Activated naive CD8-positive, alpha-beta T cell treated with anti-CD3 and anti-CD28 coated beads, Interleukin-2, amount 50 U/mL, for 24 hours (primary cell): ENCODE measurements around the gene HTT.
A peak's percentile ranks its signal among the peaks of the same experiment; 100 is the strongest.

Source experiments
- ATAC-seq: fragments of 150-1000 bp; cut with Tn5 transposase; one replicate; pipeline ENCODE4 v1.10.0; 2021
- DNase-seq: peaks from one replicate; pipeline ENCODE4 v3.0.0; 2021
- H3K27ac Mint-ChIP-seq: one replicate; pipeline ENCODE4 v1.8.0; 2021; ENCODE audit warnings: mild to moderate bottlenecking, mixed read lengths
- H3K27me3 Mint-ChIP-seq: one replicate; pipeline ENCODE4 v1.8.0; 2021; ENCODE audit warnings: mixed read lengths
- H3K36me3 Mint-ChIP-seq: one replicate; pipeline ENCODE4 v1.8.0; 2021; ENCODE audit warnings: low read depth, mixed read lengths
- H3K4me1 Mint-ChIP-seq: one replicate; pipeline ENCODE4 v1.8.0; 2021; ENCODE audit warnings: mixed read lengths
- H3K4me3 Mint-ChIP-seq: one replicate; pipeline ENCODE4 v1.8.0; 2021; ENCODE audit warnings: mild to moderate bottlenecking, moderate library complexity, mixed read lengths
- H3K9me3 Mint-ChIP-seq: one replicate; pipeline ENCODE4 v1.8.0; 2021; ENCODE audit warnings: mixed read lengths

Gene HTT

GRCh38 chr4:3065551-3065950 lies 8.9 kb upstream of the HTT start:
- Mint-ChIP-seq H3K36me3 (peaks cover 2% of the 10 kb centered on the region), H3K4me1 (no peaks in the 10 kb centered on the region), H3K4me3 (no peak overlapping the region), H3K27me3 (peaks cover 2% of the 10 kb centered on the region), H3K9me3 (no peaks in the 10 kb centered on the region), H3K27ac (no peak overlapping the region)
- DNase-seq (no peak), ATAC-seq (no peak)

DNA sequence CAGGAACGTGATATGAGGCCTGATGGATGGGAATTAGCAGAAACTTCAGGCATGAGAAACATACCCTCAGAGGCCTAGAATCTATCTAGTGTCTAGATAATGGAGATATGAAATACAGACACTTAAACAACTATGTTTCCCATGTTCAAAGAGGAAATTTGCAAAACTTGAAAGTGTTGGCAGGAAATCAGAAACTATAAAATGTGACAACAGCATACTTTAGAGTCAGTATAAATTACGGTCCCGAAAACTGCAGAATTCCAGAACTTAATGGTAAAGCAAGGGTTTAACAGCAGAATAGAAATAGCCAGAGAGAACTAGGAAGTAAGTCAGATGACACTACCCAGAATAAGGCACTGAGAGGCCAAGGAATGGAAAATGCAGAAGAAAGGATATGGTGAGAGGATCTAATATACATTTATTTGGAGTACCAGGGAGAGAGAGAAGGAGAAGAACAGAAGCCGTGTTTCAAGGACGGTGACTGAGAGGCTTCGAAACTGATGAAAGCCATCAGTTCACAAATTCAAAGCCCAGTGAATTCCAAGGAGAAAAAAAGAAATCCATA lies 7.6 kb upstream of the HTT start:
- ATAC-seq (no peak), DNase-seq (no peak)
- Mint-ChIP-seq H3K9me3 (no peaks in the 10 kb centered on the region), H3K36me3 (peaks cover 2% of the 10 kb centered on the region), H3K4me1 (no peaks in the 10 kb centered on the region), H3K27me3 (no peaks in the 10 kb centered on the region), H3K27ac (no peak overlapping the region), H3K4me3 (no peak overlapping the region)

- H3K4me1 Mint-ChIP-seq = no peaks in the 10 kb centered on the region
- no peaks in the 10 kb centered on the region for H3K9me3 Mint-ChIP-seq
- H3K27ac Mint-ChIP-seq = no peak overlapping the region
- H3K27me3 Mint-ChIP-seq = no peaks in the 10 kb centered on the region
- peaks cover 2% of the 10 kb centered on the region for H3K36me3 Mint-ChIP-seq
- ATAC-seq = no peak
- no peak for DNase-seq
- no peak overlapping the region for H3K4me3 Mint-ChIP-seq
Measured at GRCh38 chr4:3067473-3068001, 6.9 kb upstream of the HTT start.

GRCh38 chr4:3069661-3070199 lies 4.8 kb upstream of the HTT start:
- H3K27ac Mint-ChIP-seq = no peak overlapping the region
- no peak overlapping the region for H3K4me3 Mint-ChIP-seq
- DNase-seq (no peak), ATAC-seq (no peak)
- peaks cover 2% of the 10 kb centered on the region for H3K36me3 Mint-ChIP-seq
- H3K4me1 Mint-ChIP-seq = no peaks in the 10 kb centered on the region
- no peaks in the 10 kb centered on the region for H3K27me3 Mint-ChIP-seq
- H3K9me3 Mint-ChIP-seq = no peaks in the 10 kb centered on the region

DNA sequence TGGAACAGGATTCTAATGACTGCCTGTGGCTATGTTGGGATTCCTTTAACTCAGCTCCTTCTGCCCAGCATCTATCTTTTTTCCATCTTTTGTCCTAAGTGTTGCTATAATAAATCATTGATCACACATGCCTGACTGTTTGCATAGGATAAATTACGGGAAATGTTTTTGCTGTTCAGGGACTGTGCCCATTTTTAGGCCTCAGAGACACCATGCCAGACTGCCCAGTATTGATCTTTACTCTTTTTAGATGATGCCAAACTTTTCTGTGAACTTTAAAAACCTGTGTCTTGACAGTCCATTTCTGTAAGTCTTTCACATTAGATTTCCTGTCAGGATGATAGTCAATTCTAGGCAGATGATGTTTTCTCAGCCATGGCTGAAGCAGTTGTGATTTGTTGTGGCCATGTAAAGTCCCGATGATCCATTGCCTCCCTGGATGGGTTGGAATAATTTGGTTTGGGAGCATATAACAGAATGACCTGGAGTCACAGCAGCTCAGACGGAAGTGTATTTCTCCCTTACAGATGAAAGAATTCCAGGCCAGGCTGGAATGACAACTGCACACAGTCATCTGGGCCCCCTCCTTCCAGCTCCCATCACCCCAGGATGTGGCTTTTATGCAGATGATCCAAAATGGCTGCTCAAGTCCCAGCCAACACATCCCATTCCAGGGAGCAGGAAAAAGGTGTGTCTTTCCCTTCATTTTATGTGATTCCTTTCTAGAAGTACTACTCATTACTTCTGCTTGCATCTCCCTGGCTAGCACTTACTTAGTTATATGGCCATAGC lies 3.6 kb upstream of the HTT start:
- H3K4me1 Mint-ChIP-seq = peaks cover 7% of the 10 kb centered on the region

GRCh38 chr4:3071811-3072210 lies 2.7 kb upstream of the HTT start:
- Mint-ChIP-seq H3K36me3 (no peaks in the 10 kb centered on the region), H3K4me1 (peaks cover 15% of the 10 kb centered on the region), H3K27me3 (no peaks in the 10 kb centered on the region), H3K4me3 (no peak overlapping the region), H3K9me3 (no peaks in the 10 kb centered on the region), H3K27ac (no peak overlapping the region)
- no peak for DNase-seq
- no peak for ATAC-seq

More for the DNA sequence above, 3.6 kb upstream of the HTT start:
- DNase-seq = no peak
- no peak overlapping the region for H3K27ac Mint-ChIP-seq
- no peak for ATAC-seq
- H3K9me3 Mint-ChIP-seq = no peaks in the 10 kb centered on the region
- H3K27me3 Mint-ChIP-seq = no peaks in the 10 kb centered on the region
- H3K36me3 Mint-ChIP-seq = no peaks in the 10 kb centered on the region
- no peak overlapping the region for H3K4me3 Mint-ChIP-seq

DNA sequence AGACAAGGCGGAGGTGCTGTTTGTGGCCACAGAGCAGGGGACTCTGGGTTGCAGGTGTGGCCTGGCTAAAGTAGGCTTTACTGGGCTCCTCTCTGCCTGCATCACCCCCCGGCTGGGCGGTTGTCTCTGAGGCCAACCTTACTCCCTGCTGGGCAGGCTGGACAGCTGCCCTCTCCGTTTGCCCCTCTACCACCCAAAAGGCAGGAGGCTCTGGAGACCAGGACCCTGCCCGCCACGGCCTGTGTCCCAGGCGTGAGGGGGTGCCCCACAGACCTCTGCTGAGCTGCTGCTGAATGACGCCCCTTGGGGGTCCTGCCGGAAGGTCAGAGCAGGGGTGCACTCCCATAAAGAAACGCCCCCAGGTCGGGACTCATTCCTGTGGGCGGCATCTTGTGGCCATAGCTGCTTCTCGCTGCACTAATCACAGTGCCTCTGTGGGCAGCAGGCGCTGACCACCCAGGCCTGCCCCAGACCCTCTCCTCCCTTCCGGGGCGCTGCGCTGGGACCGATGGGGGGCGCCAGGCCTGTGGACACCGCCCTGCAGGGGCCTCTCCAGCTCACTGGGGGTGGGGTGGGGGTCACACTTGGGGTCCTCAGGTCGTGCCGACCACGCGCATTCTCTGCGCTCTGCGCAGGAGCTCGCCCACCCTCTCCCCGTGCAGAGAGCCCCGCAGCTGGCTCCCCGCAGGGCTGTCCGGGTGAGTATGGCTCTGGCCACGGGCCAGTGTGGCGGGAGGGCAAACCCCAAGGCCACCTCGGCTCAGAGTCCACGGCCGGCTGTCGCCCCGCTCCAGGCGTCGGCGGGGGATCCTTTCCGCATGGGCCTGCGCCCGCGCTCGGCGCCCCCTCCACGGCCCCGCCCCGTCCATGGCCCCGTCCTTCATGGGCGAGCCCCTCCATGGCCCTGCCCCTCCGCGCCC lies 1.1 kb upstream of the HTT start:
- H3K4me3 Mint-ChIP-seq = no peak overlapping the region
- ATAC-seq (peak; percentile 42), DNase-seq (no peak)
- H3K36me3 Mint-ChIP-seq = peaks cover 2% of the 10 kb centered on the region
- H3K27ac Mint-ChIP-seq = no peak overlapping the region
- peaks cover 24% of the 10 kb centered on the region for H3K4me1 Mint-ChIP-seq
- H3K27me3 Mint-ChIP-seq = no peaks in the 10 kb centered on the region
- no peaks in the 10 kb centered on the region for H3K9me3 Mint-ChIP-seq

DNA sequence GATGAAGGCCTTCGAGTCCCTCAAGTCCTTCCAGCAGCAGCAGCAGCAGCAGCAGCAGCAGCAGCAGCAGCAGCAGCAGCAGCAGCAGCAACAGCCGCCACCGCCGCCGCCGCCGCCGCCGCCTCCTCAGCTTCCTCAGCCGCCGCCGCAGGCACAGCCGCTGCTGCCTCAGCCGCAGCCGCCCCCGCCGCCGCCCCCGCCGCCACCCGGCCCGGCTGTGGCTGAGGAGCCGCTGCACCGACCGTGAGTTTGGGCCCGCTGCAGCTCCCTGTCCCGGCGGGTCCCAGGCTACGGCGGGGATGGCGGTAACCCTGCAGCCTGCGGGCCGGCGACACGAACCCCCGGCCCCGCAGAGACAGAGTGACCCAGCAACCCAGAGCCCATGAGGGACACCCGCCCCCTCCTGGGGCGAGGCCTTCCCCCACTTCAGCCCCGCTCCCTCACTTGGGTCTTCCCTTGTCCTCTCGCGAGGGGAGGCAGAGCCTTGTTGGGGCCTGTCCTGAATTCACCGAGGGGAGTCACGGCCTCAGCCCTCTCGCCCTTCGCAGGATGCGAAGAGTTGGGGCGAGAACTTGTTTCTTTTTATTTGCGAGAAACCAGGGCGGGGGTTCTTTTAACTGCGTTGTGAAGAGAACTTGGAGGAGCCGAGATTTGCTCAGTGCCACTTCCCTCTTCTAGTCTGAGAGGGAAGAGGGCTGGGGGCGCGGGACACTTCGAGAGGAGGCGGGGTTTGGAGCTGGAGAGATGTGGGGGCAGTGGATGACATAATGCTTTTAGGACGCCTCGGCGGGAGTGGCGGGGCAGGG lies 568 bp downstream of the HTT start:
- Mint-ChIP-seq H3K36me3 (peaks cover 2% of the 10 kb centered on the region), H3K4me1 (peaks cover 32% of the 10 kb centered on the region), H3K27ac (peak overlapping the region; percentile 84), H3K9me3 (no peaks in the 10 kb centered on the region), H3K27me3 (no peaks in the 10 kb centered on the region), H3K4me3 (peak overlapping the region; percentile 91)
- peak; percentile 3 for ATAC-seq
- peak; percentile 58 for DNase-seq

- peaks cover 36% of the 10 kb centered on the region for H3K4me1 Mint-ChIP-seq
- peaks cover 4% of the 10 kb centered on the region for H3K36me3 Mint-ChIP-seq
- H3K27ac Mint-ChIP-seq = peak overlapping the region; percentile 84
- DNase-seq (no peak), ATAC-seq (no peak)
- H3K9me3 Mint-ChIP-seq = no peaks in the 10 kb centered on the region
- no peaks in the 10 kb centered on the region for H3K27me3 Mint-ChIP-seq
- peak overlapping the region; percentile 91 for H3K4me3 Mint-ChIP-seq
Measured at GRCh38 chr4:3075652-3075981, 1.1 kb downstream of the HTT start.

- peak overlapping the region; percentile 52 for H3K4me3 Mint-ChIP-seq
- DNase-seq (no peak), ATAC-seq (no peak)
- H3K36me3 Mint-ChIP-seq = peaks cover 4% of the 10 kb centered on the region
- H3K27me3 Mint-ChIP-seq = no peaks in the 10 kb centered on the region
- peaks cover 52% of the 10 kb centered on the region for H3K4me1 Mint-ChIP-seq
- H3K27ac Mint-ChIP-seq = peak overlapping the region; percentile 68
- H3K9me3 Mint-ChIP-seq = no peaks in the 10 kb centered on the region
Measured at GRCh38 chr4:3077796-3078195, 3.3 kb downstream of the HTT start.

- DNase-seq (no peak), ATAC-seq (no peak)
- H3K9me3 Mint-ChIP-seq = no peaks in the 10 kb centered on the region
- peaks cover 68% of the 10 kb centered on the region for H3K4me1 Mint-ChIP-seq
- H3K27ac Mint-ChIP-seq = peak overlapping the region; percentile 63
- no peak overlapping the region for H3K4me3 Mint-ChIP-seq
- no peaks in the 10 kb centered on the region for H3K27me3 Mint-ChIP-seq
- peaks cover 10% of the 10 kb centered on the region for H3K36me3 Mint-ChIP-seq
Measured at GRCh38 chr4:3079694-3080123, 5.2 kb downstream of the HTT start.

DNA sequence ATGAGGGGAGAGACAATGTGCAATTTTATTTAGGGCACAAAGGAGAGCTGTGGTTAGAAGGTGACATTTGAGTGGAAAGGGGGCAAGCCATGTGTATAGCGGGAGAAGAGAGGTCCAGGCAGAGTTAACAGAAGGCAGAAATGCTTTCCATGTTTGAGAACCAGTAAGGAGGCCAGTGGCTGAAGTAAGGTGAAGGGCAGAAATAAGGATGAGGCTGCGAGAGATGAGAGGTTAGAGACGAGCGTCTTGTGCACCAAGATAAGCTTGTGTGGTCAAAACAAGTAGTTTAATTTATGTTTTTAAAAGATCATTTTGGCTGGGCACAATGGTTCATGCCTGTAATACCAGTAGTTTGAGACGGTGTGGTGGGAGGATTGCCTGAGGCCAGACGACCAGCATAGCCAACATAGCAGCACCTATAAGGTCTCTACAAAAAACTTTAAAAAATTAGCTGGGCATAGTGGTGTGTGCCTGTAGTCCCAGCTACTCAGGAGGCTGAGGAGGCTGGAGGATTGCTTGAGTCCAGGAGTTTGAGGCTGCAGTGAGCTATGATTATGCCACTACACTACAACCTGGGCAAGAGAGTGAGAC lies 8.5 kb downstream of the HTT start:
- H3K9me3 Mint-ChIP-seq = no peaks in the 10 kb centered on the region
- peaks cover 65% of the 10 kb centered on the region for H3K4me1 Mint-ChIP-seq
- no peaks in the 10 kb centered on the region for H3K27me3 Mint-ChIP-seq
- ATAC-seq (no peak), DNase-seq (no peak)
- H3K27ac Mint-ChIP-seq = no peak overlapping the region
- no peak overlapping the region for H3K4me3 Mint-ChIP-seq
- peaks cover 11% of the 10 kb centered on the region for H3K36me3 Mint-ChIP-seq

DNA sequence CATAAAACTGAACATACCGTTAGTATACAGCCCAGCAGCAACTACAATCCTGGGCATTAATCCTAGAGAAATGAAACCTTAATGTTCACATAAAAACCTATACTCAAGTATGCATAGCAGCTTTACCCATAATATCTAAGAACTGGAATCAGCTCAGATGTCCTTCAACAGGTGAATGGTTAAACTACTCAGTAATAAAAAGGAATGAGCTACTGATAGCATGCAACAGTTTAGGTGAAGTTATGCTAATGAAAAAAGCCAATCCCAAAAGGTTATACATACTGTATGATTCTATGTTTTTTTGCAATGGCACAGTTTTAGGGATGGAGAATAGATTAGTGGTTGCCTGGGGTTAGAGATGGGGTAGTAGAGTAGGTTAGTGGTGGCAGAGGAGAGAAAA lies 9.3 kb downstream of the HTT start:
- peak overlapping the region; percentile 49 for H3K27ac Mint-ChIP-seq
- ATAC-seq (peak; percentile 50), DNase-seq (no peak)
- peaks cover 62% of the 10 kb centered on the region for H3K4me1 Mint-ChIP-seq
- no peaks in the 10 kb centered on the region for H3K9me3 Mint-ChIP-seq
- H3K27me3 Mint-ChIP-seq = no peaks in the 10 kb centered on the region
- peaks cover 14% of the 10 kb centered on the region for H3K36me3 Mint-ChIP-seq
- no peak overlapping the region for H3K4me3 Mint-ChIP-seq
